K562 (cell line): ENCODE results near the gene FRMD5. TPM values are rescaled to one million over a fixed set of nuclear protein-coding genes. Genes with fewer than 3 reads are reported as not detected.

Source experiments
- ATF1 ChIP-seq, 2 experiments: fragments of 450-650 bp in 1 of 2; IDR thresholded peaks; 2 replicates each; pipeline ENCODE4 v1.6.1; 2016; ENCODE audit warnings: missing compliant biosample characterization in 1 of 2, missing genetic modification characterization in 1 of 2
- CHD2 ChIP-seq: IDR thresholded peaks from 2 replicates; pipeline ENCODE4 v1.6.1; 2011; ENCODE audit warnings: low read depth, low read length
- ETS2 ChIP-seq: IDR thresholded peaks from 2 replicates; pipeline ENCODE4 v1.6.1; 2016; ENCODE audit warnings: borderline replicate concordance, missing genetic modification characterization, mild to moderate bottlenecking, moderate library complexity, missing compliant biosample characterization; ENCODE audit not compliant: poor library complexity, severe bottlenecking
- ETV5 ChIP-seq: sonication (generic); formaldehyde crosslinking; IDR thresholded peaks from 2 replicates; pipeline ENCODE4 v1.4.0; 2020; ENCODE audit warnings: low read depth, mild to moderate bottlenecking, missing genetic modification reagents
- HDAC2 ChIP-seq: fragments of 450-650 bp; IDR thresholded peaks from 2 replicates; pipeline ENCODE4 v1.6.1; 2016; ENCODE audit warnings: mild to moderate bottlenecking
- HOXB6 ChIP-seq: fragments of 250-450 bp; sonication (Bioruptor Pico); IDR thresholded peaks from 2 replicates; pipeline ENCODE4 v1.5.1; 2022; ENCODE audit warnings: mild to moderate bottlenecking, borderline replicate concordance
- MECOM ChIP-seq: fragments of 250-450 bp; sonication (Bioruptor Pico); IDR thresholded peaks from 2 replicates; pipeline ENCODE4 v1.8.0; 2022; ENCODE audit warnings: inconsistent platforms
- NR1H2 ChIP-seq: sonication (generic); formaldehyde crosslinking; IDR thresholded peaks from 2 replicates; pipeline ENCODE4 v1.4.0; 2020; ENCODE audit warnings: mild to moderate bottlenecking, missing genetic modification reagents
- RBM15 ChIP-seq: fragments of 200-400 bp; formaldehyde crosslinking; IDR thresholded peaks from 2 replicates; pipeline ENCODE4 v1.6.1; 2018; ENCODE audit warnings: mild to moderate bottlenecking, low read length, moderate library complexity; ENCODE audit not compliant: insufficient read depth
- RCOR1 ChIP-seq, 2 experiments: IDR thresholded peaks; 2 replicates each; pipeline ENCODE4 v1.6.1; 2012; ENCODE audit warnings: low read depth in 2 of 2, low read length in 2 of 2, borderline replicate concordance in 1 of 2, improper control_type of control experiment in 1 of 2
- TFE3 ChIP-seq: fragments of 450-650 bp; formaldehyde crosslinking; IDR thresholded peaks from 2 replicates; pipeline ENCODE4 v1.4.0; 2020; ENCODE audit warnings: mild to moderate bottlenecking, mixed read lengths
- THAP7 ChIP-seq: fragments of 250-450 bp; sonication (Bioruptor Pico); IDR thresholded peaks from 2 replicates; pipeline ENCODE4 v1.5.0; 2021
- THRAP3 ChIP-seq: fragments of 450-650 bp; IDR thresholded peaks from 2 replicates; pipeline ENCODE4 v1.6.1; 2016; ENCODE audit warnings: mild to moderate bottlenecking, inconsistent platforms, borderline replicate concordance
- ZBTB26 ChIP-seq: fragments of 450-650 bp; formaldehyde crosslinking; IDR thresholded peaks from 2 replicates; pipeline ENCODE4 v1.4.0; 2022; ENCODE audit warnings: missing genetic modification characterization
- ZC3H11A ChIP-seq: IDR thresholded peaks from 2 replicates; pipeline ENCODE4 v1.6.1; 2012; ENCODE audit warnings: low read depth, low read length, improper control_type of control experiment
- ZNF12 ChIP-seq: sonication (generic); formaldehyde crosslinking; IDR thresholded peaks from 2 replicates; pipeline ENCODE4 v1.4.0; 2020; ENCODE audit warnings: mild to moderate bottlenecking, missing genetic modification reagents
- ZNF324 ChIP-seq: fragments of 250-450 bp; sonication (Bioruptor Pico); IDR thresholded peaks from 2 replicates; pipeline ENCODE4 v1.4.0; 2020; ENCODE audit warnings: mild to moderate bottlenecking
- ZNF512 ChIP-seq: IDR thresholded peaks from 2 replicates; pipeline ENCODE4 v1.6.1; 2016; ENCODE audit warnings: missing genetic modification characterization, missing compliant biosample characterization
- ZNF518B ChIP-seq: fragments of 250-450 bp; sonication (Bioruptor Pico); IDR thresholded peaks from 2 replicates; pipeline ENCODE4 v1.5.0; 2021; ENCODE audit warnings: mild to moderate bottlenecking, moderate library complexity
- polyA plus RNA-seq, 8 experiments: library from polyadenylated mRNA; depleted of rRNA in 4 of 8; stranded (reverse) in 5 of 8; unstranded in 3 of 8; fragments of >200 nt; fragmentation: Nextera tagmentation in 2 of 8; fragmentation: Illumina TruSeq in 1 of 8; extraction: Ambion mirVana in 2 of 8; extraction: Trizol in 1 of 8; gene quantifications; 2 replicates each; pipeline versions ENCODE4 v1.2.1 to v1.2.3, GENCODE V29; 2011 to 2014; ENCODE audit warnings: inconsistent platforms in 1 of 8, missing spikeins in 1 of 8
- total RNA-seq, 7 experiments: library from RNA; depleted of rRNA in 6 of 7; stranded (reverse); fragments of >200 nt in 6 of 7; fragmentation: Illumina TruSeq in 2 of 7; extraction: Trizol in 2 of 7; gene quantifications; 2 replicates each; pipeline versions ENCODE4 v1.2.1 to v1.2.3, GENCODE V29; 2011 to 2021; ENCODE audit warnings: low replicate concordance in 1 of 7

FRMD5 gene
- total and polyA plus RNA-seq, 9 of the 15 experiments (the other 6 are each of a cell fraction or from before 2014, with no cell fraction given): 0.13 to 0.38 TPM; not detected in 7

- no peak for TF ChIP-seq ZBTB26 (CRISPR knock-in tag)
- 0 out of 2 replicates have a peak, but pooled peaks have one; percentile 58 for TF ChIP-seq NR1H2 (CRISPR knock-in tag)
- TF ChIP-seq ATF1 (CRISPR knock-in tag; IDR thresholded peaks at IDR 0.05): no peak
- TF ChIP-seq ATF1 (tag; IDR thresholded peaks at IDR 0.05): peak; percentile 27; the same call in 1 of the 2 replicates
- TF ChIP-seq MECOM (CRISPR knock-in tag): no peak
- peak; percentile 76; the same call in 1 of the 2 replicates for TF ChIP-seq ETV5 (CRISPR knock-in tag)
- no peak for TF ChIP-seq ZNF324 (CRISPR knock-in tag)
- TF ChIP-seq TFE3 (CRISPR knock-in tag): no peak
- no peak for TF ChIP-seq RCOR1 (IDR thresholded peaks at IDR 0.05; ENCODE audit: borderline replicate concordance in 1 of 2, low read depth in 2 of 2, low read length in 2 of 2)
- no peak for TF ChIP-seq THAP7 (CRISPR knock-in tag)
- TF ChIP-seq THRAP3: no peak
- no peak for TF ChIP-seq RBM15
- no peak for TF ChIP-seq CHD2
- no peak for TF ChIP-seq ZC3H11A
- 0 out of 2 replicates have a peak, but pooled peaks have one; percentile 19 for TF ChIP-seq HDAC2
- no peak for TF ChIP-seq HOXB6 (CRISPR knock-in tag)
- no peak for TF ChIP-seq ZNF12
- TF ChIP-seq ZNF512 (tag): no peak
- no peak for TF ChIP-seq ZNF518B (CRISPR knock-in tag)
- no peak for TF ChIP-seq ETS2 (tag)
These were observed 368.3 kb downstream of the FRMD5 start, which contains the start of gene WDR76 (continued) for GRCh38 chr15:43826508-43827341.
